ACHN (cell line): ENCODE data around the gene CFAP300.

Experiments used
- DNase-seq: peaks from one replicate; pipeline ENCODE4 v3.0.0-alpha.2; 2015
- in situ Hi-C: cut with HindIII; loops from 2 replicates; pipeline ENCODE4 v1.10.0; 2017; ENCODE audit warnings: low sequenced_read_pairs, low pct_ligation_motif_present, low pct_unique_long_range_greater_than_20kb

The CFAP300 gene

GRCh38 chr11:102070766-102071165 is 23.5 kb downstream of the CFAP300 start:
- DNase-seq = no peak
- in situ Hi-C loops = no loop called here

GRCh38 chr11:102071497-102072472 is 24.5 kb downstream of the CFAP300 start:
- no peak for DNase-seq
- in situ Hi-C loops = no loop called here

DNA sequence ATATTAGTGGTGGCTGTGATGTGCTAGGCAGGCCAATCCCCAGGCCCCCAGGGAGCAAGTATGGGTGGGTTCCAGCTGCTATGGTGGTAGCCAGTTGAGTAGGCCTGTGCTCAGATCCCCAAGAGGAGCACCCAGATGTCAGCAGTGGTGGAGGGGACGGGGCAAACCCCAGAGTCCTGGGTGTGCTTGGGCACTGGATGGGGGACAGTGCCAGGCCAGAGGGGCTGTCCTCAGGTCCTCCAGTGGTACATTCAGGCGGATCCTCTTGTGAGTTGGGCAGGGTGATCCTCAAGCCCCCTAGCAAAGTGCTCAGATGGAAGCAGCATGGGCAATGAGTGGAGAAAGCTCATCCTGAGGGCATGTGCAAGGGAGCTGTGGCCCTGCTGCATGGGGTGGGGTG is 26.0 kb downstream of the CFAP300 start:
- in situ Hi-C loops = no loop called here
- no peak for DNase-seq

DNA sequence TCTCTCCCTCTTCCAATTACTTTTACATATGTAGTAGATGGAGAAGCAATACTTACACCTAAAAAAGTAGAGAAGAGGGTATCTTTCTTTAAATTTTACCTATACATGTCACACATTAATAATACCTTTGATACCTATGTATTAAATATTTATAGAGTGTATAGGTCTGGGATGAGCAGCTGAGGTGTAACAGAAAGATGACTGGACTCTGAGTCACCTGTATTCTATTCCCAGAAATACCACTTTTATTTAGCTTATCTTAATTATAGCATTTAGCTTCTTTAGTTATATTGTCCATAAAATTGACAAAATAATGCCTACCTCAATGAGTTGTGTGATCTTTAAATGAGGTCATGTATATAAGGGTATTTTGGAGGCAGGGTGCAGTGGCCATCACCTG is 32.4 kb downstream of the CFAP300 start:
- in situ Hi-C loops = no loop called here
- no peak for DNase-seq

DNA sequence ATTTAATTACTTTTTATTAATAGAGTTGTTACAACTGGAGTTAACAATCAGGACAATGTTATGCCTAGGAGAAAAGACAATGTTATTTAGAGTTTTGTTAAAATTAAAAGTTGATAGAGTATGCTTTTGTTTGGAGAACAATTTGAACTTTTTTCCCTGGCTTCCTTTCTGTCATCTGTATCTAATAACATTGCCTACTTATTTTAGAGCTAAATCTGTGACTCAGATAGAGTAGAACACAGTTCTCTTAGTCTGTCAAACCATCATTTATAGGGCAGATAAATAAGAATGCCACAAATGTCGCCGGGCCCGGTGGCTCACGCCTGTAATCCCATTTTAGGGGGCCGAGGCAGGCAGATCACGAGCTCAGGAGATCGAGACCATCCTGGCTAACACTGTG is 34.1 kb downstream of the CFAP300 start:
- no peak for DNase-seq
- in situ Hi-C loops = no loop called here

GRCh38 chr11:102085864-102086551 is 38.8 kb downstream of the CFAP300 start:
- in situ Hi-C loops = no loop called here

DNA sequence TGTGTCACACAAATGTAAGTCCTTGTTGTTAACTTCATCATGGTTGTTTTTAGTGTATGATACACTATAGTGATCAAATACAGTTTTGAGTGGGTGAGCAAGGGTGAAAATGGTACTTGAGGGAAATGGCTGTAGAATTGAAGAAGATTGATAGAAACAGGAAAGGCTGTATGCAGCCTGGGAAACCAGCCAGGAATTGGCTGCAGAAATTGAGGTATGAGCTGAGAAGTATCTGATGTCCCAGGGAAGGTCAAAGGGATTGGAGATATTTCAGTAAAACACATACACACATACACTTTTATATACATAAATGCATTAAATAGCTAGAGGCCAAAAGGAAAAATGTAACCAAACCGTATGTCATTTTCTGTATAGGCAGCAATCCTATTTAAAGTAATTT is 49.9 kb downstream of the CFAP300 start:
- DNase-seq = no peak
- in situ Hi-C loops = no loop called here

More at GRCh38 chr11:102085864-102086551, 38.8 kb downstream of the CFAP300 start:
- no peak for DNase-seq

DNA sequence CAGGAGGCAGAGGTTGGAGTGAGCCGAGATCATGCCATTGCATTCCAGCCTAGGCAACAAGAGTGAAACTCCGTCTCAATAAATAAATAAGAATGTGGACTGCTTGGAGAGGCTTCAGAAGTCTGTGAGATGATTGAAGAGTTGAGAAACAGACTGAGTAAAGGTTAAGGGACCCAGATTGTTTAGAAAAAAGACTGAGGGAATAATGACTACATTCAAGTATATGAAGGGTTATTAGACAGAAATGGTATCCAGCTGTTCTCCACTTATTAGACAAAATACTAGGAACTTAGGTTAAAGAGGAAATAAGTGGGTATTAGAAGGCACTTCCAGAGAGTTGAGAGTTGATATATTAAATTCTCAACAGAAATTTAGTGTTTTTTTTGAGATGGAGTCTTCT is 52.5 kb downstream of the CFAP300 start:
- in situ Hi-C loops = no loop called here
- no peak for DNase-seq

GRCh38 chr11:102108734-102109440 is 61.6 kb downstream of the CFAP300 start:
- in situ Hi-C loops = no loop called here
- no peak for DNase-seq

- in situ Hi-C loops = no loop called here
- DNase-seq = peak; percentile 89
Measured at GRCh38 chr11:102109896-102110760, 62.9 kb downstream of the CFAP300 start, which contains the start of gene YAP1. Gene YAP1, plus strand, starts transcription at chr11:102110447. Its CDS starts 402 bp downstream, at chr11:102110849.

GRCh38 chr11:102110761-102111010 is 63.4 kb downstream of the CFAP300 start:
- in situ Hi-C loops = no loop called here

DNA sequence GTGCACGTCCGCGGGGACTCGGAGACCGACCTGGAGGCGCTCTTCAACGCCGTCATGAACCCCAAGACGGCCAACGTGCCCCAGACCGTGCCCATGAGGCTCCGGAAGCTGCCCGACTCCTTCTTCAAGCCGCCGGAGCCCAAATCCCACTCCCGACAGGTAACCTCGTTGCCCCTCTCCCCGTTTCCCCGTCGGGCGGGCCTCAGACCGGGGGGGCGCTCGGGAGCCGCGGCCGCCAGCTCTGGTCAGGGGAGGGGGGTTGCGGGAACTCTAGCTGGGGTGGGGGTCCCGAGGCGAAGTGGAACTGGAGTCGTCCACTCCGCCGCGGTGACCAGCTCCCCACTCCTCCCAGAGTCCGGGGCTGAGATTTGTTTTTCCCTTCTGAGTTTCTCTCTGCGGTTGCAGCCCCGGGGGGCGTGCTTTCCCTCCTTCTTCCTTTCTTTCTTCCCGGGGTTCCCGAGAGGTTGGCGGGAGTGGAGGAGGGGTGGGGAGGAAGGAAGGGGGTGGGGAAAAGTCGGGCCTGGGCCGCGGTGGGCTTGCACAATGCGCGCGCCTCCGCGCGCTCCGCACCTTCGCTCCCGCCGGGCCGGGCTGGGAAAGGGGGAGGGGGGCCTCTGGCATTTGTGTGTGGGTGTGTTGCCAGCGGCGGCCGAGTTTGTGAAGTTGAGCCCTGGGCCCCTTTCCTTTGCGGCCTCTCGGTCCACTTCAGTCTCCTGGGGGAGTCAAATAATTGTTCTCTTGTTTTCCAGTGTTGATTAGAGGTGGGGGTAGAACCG is 64.0 kb downstream of the CFAP300 start:
- DNase-seq = peak; percentile 75

More at GRCh38 chr11:102110761-102111010, 63.4 kb downstream of the CFAP300 start:
- no peak for DNase-seq

DNA sequence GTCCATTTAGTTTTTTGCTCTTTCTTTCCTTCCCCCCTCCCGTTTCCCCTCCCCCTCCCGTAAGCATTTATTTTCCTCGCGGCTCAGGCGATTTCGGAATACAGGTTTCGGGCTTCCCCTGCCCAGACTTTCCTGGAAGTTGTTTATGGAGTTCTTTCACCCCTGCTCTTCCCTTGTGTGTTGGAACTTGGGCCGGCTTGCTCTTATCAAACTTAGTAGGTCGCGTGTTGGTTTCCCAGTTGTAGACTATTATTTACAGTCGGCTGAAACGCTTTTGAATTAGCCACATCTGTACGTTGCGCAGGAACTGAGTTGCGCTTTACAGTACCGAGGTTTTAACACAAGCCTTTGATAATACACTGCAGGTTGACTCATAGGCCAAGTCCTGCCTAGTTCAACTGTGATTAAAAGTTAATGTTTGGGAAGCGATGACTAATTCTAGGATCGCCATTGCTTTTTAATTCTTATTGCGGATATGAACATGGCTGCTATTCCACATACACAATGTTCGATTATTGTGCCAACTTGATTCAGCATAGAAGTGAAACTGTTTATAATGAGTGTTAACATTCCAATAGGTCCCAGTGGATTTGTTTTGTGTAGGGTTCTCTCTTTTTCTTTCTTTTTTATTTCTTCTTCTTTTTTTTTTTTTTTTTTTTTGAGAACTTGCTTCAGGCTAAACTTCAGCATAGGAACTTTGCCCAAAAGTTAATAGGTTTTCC is 64.7 kb downstream of the CFAP300 start:
- peak; percentile 90 for DNase-seq
- in situ Hi-C loops = no loop called here

More for the DNA sequence above, 64.0 kb downstream of the CFAP300 start:
- in situ Hi-C loops = no loop called here

GRCh38 chr11:102112509-102112821 is 65.2 kb downstream of the CFAP300 start:
- in situ Hi-C loops = no loop called here
- no peak for DNase-seq

- in situ Hi-C loops = no loop called here
- peak; percentile 22 for DNase-seq
Measured at GRCh38 chr11:102114032-102114431, 66.8 kb downstream of the CFAP300 start.

DNA sequence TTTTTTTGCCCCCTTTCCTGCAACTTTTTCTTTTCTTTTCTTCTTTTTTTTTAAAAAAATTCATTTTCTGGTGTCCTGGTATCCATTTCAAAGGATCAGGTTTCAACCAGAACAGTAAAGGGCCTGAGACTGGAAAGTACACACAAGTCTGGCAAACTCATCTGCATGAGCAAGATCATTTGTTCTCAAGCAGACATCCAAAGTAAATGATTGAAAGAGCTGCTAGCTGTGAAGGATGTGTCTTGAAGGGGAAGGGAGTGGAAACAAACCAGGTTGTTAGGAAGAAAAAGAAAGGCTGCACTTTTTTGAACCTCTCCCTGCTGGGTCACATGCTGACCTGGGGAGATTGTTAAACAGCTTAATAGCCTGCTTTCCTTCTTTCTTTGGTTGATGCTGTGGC is 68.3 kb downstream of the CFAP300 start:
- in situ Hi-C loops = no loop called here
- peak; percentile 90 for DNase-seq
